GM19035 (cell line): ENCODE data around the gene MSMP.
A peak's percentile ranks its signal among the peaks of the same experiment; 100 is the strongest.

ENCODE experiments used
- ATAC-seq: cut with Tn5 transposase; IDR thresholded peaks from one replicate; pipeline ENCODE4 v1.9.1; 2021; ENCODE audit not compliant: unreplicated experiment

MSMP gene

DNA sequence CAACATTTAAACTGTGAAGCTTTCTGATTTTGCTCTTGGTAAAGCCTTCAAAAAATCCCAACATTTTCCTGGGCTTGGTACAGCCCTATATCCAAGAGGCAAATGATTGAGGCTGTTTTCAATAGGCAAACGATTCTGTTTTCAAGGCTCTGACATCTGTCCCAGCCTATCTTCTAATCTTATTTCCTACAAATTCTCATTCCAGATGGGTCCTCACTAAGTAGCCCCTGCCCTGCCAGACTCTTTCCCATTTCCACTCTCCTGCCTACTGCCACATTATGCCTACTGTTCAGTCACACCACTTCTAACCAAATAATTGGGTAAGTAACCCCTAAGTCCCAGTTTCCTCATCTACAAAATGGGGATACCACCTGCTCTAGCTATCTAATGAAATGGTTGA is 8.5 kb downstream of the MSMP start:
- ATAC-seq, result no peak

DNA sequence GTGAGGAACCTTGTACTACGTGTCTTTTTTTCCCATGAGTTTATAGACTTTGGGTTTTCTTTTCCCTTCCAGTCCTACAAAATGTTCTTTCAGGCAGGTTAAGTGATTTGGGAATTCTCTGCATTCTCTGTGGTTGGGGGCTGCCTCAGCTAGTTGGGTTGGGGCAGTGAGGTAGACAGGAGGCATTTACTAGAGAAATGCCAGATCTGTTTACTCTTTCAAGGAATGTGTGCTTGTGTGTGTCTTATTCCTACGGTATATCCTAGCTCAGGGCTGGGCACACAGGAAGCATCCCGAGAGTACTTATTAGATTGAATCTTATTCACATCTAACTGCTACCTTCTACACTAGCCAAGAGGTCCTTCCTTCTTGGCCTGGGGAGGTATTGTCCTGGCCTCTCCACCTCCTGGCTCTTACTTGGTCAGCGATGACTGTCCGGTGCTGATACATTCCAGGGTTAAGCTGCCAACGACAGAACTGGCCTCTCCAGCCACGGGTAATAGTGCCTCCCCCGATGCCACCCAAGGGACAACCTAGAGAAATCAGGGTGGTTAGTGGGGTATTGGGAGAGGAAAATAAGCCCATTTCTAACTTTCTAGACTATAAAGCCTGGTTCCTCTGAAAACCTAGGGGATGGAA is 10.1 kb downstream of the MSMP start:
- ATAC-seq, result no peak

DNA sequence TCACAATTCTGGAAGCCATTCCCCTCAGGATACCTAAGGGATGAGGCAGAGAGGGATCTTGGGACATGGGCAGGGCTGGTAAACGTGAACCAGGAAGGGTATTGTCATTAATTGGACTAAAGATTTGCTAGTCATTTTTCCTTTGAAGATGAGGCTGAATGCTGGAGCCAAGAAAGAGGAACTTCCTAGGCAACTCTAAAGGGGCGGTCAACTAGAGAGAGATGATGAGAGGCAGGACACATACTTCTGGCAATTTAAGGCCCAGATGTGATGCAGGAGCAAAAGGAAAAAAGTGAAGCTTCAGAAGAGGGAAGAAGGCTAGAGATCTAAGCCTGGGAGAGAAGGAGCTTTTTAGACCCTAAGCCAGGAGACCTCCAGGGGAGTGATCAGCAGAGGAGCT is 10.6 kb downstream of the MSMP start:
- no peak for ATAC-seq

DNA sequence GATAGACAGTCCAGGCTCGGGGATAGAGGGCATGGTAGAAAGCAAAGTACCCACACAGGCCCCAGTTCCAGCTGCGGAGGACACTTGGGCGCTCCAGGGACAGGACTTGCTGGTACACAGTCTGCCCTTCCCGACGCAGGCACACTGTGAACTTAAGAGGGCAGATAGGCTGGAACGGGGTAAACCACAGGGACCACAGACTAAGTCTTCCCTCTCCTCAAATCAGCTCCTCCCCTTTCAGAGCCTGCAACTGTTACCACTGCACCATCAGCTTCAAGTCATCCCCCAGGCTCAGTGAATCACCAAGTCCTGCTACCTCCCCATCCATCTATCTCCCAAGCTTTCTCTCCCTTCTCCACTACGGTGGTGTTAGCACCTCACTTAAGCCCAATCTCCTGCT is 12.3 kb downstream of the MSMP start:
- ATAC-seq, result no peak

DNA sequence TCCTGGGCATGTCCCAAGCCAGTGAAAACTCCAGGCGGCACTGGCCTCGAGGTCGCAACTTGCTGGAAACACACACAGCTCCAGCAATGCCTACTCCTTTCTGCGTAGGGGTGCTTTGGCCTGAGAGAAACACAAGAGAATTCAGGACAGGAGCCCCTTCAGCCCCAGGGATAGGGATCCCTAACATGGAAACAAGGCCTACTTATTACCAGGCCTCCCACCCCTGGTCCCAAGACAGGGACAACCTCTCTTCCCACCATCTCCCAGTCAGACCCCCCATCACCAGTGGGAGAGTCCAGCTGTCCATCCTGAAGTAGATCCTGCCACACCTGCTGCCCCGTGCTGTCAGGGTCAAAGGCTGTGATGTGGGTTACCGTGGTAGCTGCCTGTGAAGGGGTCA is 13.8 kb downstream of the MSMP start:
- no peak for ATAC-seq

DNA sequence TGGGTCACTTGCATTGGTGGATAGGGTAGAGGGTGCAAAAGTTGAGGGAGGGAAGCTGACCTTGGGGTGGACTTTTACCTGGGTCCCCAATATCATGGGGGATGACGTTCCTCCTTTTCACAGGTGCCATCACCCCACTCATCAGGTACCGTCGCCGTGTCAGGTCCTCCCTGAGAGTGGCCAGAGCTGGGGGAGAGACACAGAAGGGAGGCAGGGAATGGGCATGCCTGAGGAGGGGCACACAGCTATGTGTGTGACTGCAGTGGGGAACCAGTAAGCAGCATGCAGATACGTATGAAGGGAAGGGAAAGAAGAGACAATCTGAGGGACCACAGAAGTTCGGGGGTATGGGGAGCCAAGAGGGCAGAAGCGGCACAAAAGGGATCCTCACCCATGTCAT is 15.2 kb downstream of the MSMP start:
- ATAC-seq, result no peak

DNA sequence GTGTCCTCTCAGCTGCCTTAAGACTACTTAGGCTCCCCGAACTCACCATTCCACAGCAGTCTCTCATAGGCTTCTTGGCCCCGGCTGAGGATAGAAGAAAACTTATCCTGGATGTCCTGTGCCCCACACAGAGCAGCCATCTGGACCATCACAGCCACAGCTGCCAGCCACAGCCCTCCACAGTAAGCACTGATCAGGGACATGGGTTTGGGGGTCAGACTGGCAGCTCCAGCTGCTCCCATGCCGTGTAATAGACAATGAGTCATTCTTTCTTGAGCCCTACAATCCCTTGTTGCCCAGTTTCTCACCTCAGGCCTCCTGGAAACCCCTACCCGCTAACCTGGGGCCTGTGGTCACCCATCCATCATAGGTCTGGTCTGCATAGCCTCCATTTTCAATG is 15.9 kb downstream of the MSMP start:
- ATAC-seq, result no peak

DNA sequence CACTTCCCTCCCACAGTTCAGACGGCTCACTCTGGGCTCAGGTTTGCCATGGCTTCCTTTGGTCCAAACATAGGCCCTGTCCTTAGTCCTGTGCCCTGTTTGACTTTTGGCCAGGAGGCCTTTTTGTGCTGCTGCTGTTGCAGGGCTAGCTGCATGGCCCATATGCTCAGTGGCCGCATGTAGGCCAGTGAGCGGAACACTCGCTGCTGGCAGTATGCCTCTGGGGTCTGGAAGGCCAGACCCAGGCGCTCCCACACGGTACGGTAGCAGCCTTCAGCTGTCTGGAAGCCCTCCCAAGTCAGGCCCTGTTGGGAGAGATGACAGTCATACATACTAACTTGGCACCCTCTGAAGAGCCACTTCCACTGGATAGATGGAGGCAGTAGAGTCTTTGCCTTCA is 16.9 kb downstream of the MSMP start:
- ATAC-seq, result no peak

DNA sequence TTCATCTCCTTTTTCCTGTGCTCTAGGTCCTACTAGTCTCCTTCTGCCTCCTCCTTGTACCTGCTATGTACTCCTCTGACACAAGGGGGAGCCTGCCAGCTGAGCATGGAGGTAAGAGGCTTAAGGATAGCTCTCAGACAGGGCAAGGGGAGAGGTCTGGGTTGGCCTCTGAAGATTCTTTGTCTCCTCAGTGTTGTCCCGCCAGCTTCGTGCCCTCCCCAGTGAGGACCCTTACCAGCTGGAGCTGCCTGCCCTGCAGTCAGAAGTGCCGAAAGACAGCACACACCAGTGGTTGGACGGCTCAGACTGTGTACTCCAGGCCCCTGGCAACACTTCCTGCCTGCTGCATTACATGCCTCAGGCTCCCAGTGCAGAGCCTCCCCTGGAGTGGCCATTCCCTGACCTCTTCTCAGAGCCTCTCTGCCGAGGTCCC is 17.9 kb downstream of the MSMP start:
- ATAC-seq, result no peak

DNA sequence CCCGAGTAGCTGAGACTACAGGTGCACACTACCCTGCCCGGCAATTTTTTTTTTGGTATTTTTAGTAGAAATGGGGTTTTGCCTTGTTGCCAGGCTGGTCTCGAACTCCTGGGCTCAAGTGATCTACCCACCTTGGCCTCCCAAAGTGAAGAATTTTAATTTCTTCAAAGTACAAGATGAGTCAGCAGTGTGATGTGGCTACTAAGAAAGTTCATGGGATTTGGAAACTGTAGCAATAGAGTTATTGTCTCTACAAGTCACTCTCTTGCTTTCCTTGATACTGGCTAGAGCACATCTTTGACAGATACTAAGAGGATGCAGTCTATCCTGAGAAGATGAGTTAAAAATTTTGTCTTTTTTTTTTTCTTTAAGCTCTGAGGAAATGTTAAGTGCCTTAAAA is 20.0 kb downstream of the MSMP start:
- no peak for ATAC-seq

DNA sequence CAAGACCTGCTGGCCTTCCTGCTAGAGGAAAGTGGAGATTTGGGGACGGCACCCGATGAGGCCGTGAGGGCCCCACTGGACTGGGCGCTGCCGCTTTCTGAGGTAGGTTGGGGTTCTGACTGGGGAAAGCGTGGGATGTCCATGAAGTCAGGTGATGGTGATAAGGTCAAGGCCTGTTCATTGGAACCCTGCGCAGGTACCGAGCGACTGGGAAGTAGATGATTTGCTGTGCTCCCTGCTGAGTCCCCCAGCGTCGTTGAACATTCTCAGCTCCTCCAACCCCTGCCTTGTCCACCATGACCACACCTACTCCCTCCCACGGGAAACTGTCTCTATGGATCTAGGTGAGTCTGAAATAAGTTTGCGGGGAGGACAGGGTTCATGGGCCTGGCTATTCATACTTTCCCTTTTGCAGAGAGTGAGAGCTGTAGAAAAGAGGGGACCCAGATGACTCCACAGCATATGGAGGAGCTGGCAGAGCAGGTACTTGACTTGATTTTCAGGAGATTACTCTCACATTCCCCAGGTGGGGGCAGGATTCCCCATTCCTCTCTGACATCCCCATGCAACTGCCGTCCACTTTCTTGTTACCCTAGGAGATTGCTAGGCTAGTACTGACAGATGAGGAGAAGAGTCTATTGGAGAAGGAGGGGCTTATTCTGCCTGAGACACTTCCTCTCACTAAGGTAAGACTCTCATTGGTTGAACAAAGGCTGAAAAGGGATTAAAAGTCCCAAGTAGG is 21.1 kb downstream of the MSMP start:
- ATAC-seq, result peak; percentile 12

DNA sequence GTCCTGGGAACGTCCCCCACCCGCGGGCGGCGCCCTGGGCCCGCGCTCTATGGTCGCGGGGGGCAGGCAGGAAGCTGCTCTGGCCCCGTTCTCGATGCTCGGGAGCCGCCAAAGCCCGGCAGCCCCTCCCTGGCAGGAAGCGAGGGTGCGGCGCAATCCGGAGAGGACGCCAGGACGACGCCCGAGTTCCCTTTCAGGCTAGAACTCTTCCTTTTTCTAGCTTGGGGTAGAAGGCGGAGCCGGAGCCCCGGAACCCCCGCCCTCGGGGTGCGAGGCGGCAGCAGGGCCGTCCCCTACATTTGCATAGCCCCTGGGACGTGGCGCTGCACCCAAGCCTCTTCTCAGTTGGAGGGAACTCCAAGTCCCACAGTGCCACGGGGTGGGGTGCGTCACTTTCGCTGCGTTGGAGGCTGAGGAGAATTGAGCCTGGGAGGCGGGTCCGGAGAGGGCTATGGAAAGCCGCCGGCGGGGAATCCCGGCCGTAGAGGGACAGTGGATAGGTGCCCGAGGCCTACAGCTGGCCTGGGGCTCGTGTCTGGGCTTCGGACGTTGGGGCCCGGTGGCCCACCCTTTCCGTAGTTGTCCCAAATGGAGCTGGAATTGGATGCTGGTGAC is 21.8 kb downstream of the MSMP start, which contains the start of the genes CREB3 and TLN1:
TSS of gene CREB3 (plus strand) at position 482 of the 615 bp plus-strand sequence. CDS start at position 589, 107 bp downstream.
TSS of gene TLN1 (minus strand) at position 11 of the 615 bp plus-strand sequence. CDS start 6,501 bp downstream, outside the sequence.
- ATAC-seq, result peak; percentile 75

DNA sequence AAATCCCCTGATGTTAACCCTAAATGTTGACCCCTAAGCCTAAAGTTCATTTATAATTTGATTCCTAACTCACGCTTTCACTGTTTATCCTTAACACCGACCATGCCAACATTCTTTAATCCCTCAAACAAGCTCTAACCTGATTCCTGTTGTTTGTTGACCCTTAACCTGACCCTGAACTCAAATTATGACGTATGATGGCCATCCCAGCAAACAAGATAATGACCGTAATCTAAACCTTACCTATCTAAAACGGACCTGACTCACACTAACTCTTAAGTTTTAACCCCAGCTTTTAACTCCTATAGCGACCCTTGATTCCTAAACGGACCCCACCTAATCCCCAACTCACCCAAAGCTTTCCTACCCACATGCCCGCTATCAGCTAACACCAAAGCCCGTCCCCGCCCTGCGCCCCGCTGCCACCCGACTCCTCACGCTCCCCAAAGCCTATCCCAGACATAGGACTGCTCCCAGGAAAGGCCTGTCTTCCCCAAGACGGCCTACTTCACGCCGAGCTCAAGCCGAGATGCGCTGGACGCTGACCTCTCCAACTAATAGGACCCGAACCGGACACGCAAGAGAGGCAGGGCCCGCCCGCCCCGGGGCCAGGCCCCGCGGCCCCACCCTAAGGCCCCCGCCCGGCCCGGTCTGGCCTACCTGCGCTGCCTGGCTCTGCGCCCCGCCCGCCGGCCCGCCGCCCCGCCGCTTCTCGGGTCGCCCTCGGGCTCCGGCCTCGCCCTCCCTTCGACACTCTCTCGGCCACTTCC is 22.5 kb downstream of the MSMP start:
- ATAC-seq, result no peak

DNA sequence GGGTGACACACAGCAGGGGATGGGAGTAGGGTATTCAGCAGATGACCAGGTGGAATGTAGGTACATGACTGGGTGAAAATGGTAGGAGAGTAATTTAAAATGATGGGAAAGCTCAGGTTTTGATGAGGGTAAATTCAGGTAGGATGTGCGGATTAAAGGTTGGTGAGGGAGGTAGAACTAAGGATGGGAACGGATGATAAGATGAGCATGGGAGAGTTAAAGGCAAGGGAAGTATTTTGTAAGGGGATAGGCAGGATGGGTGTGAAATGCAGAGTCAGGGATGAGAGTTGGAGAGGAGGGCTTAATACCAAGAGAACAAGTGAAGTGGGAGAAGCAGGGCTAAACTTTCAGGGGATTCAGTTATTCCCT is 23.6 kb downstream of the MSMP start:
- no peak for ATAC-seq

DNA sequence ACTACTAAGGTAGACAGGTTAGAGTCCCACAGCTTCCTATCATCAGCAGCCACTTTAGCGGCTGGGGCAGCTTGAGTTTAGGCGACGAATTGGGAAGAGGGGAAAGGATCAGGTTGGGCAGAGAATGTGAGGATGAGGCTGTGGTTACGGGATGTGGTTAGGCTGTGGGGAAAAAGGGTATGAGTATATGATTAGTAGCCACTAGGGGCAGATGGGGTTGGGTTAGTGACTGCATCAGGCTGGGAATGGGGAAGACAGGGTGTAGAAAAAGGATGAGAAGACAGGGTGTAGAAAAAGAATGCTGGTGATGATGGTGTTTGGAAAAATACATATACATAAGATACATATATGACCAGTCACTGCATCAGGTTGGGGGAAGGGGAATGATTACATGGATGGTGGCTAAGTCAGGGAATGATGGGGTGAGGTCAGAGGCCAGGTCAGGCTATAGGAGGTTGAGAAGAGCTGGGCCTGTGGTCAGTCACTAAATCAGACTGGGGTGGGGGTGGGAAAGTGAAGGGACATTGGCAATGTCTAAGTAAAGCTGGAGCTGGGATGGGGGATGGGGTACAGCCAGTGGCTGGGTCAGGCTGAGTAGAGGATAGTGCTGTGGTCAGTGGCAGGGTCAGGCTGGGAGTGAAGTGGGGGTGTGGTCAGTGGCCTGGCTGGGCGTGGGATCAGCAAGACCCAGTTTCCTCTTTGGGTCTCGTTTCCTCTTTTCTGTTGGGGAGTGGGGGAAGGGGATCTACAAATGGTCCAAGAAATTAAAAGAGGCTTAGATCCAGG is 24.2 kb downstream of the MSMP start:
- ATAC-seq, result no peak

DNA sequence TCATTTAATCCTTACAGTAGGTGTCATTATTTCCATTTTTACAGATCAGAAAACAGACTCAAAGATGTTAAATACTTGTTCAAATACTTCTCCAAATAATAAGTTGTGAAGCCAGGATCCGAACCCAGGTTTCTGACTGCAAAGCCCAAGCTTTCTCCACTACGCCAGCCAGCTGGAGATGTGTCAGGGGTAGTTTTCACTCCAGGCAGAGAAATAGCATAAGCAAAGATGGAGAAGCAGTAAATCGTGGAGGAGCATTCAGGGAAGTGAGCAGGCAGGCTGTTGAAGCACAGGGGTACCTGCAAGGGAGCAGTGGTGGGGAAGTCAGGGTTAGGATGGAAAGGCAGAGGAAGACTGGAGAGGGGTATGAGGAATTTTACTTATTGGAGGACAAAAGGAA is 25.0 kb downstream of the MSMP start:
- ATAC-seq, result no peak

DNA sequence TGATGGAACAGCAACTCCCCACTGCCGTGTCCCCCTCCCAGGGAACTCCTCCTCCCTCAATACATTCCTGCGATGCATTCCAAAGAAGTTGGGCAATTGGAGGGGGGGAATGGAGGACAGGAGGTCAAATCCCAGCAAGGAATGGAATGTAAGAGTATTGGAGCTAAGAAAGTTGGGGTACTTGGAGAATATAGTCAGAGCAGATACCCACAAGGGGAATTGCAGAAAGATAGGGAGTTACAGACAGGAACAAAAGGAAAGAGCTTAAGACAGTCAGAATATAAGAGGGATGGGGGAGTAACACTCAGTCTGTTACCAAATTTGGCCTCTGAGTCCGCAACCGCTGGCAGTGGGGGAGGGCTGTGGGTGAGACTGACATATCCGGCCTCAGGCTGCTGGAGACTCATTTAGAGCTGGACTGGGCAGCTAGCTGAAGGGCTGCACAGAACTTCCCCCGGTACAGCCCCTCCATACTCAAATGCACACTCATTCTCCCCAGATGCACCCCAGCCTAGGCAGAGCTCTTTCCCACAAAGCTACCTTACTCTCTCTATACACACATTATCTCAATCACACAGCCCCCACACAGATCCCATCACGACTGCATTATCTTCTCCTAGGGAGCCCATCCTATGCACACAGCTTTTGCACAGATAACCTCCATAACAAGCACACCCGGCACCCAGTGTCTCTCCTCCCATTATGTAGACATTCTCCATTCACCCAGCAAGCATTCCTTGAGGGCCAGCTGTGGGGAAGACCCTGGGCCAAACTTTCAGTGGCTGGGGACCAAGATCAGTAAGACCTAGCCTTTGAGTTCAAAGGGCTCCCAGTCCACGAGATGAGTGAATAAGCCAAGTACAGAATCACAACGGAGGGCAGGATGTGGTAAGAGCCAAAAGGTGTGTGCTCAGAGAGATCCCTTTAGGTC is 25.8 kb downstream of the MSMP start:
- ATAC-seq, result no peak

DNA sequence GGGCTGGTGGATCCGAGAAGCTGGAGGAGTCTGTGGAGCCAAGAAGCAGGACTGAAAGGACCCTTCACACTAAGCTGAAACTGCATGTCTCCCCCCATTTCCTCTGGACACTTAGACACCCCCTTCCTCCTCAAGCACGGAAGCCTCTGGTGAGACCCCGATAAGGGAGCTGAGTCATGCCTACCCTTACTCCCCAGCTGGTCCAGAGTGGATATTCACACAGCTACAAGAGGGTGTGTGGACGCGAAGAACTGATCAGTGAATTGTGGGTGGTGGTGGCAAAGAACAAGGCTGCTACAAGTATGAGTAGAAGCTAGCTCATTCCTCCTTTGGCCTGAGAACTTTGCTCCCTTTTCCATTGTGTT is 26.4 kb downstream of the MSMP start:
- ATAC-seq, result no peak

DNA sequence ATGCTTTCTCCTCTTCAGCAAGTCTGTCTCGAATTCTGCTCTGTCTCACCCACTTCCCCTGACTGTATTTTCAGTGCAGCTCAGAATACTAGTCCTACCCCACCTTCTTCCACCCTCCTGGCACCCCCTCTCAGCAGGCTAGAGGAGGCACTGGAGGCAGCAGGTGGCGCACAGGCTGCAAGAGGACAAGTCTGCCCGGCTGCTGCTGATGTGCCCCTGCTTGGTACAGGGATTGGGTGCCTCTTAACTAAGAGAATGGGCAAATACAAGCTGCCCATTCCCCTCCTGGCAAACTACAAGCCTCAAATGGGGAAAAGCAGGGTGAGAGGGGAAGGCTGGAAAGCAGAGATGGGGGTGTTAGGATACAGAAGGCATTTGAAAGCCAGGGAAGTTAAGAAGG is 27.1 kb downstream of the MSMP start:
- ATAC-seq, result no peak

DNA sequence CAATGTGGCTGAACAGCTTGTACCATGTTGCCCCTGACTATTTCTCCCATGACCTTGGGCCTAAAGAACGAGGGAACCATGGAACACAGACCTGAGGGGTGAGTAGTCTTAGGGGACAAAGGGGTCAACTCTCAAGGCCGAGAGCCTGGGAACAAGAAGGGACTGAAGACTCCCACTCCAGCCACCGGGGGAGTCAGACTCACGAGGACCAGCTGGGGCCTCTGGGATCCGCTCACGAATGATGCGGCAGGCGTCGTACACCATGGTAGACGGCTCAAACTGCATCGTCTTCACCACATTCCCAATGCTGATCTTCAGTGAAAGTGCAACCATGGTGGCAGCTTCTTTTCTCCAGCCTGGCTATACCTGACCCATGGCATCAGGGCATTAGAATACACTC is 28.7 kb downstream of the MSMP start:
- ATAC-seq, result no peak
